ENCODE data around the gene NR3C2.

- no peak for TF ChIP-seq CTCF (IDR thresholded peaks at IDR 0.05; ENCODE audit: insufficient read depth, low read depth, low read length)
- no peak for TF ChIP-seq EZH2 (IDR thresholded peaks at IDR 0.05; ENCODE audit: insufficient read depth, low read length)
Observed at GRCh38 chr4:148173397-148174017, 268.7 kb downstream of the NR3C2 start.
